HEK293 (cell line): Measurements from ENCODE around the gene MRTFA.

Experiments
- CTCF ChIA-PET: fragments of 350-600 bp; formaldehyde crosslinking; extraction: SDS; loops from one replicate; lab custom pipeline; 2021; ENCODE audit warnings: antibody characterized with exemption; lab: Yijun Ruan, JAX
- POLR2A ChIA-PET: fragments of 300-600 bp; formaldehyde crosslinking; extraction: SDS; loops from one replicate; lab custom pipeline; 2020; ENCODE audit warnings: antibody characterized with exemption, inconsistent platforms; lab: Yijun Ruan, JAX
- H3K27ac ChIP-seq: fragments of 200-500 bp; sonication (Bioruptor generic); 2 replicates; pipeline ENCODE4 v1.5.1; 2014; ENCODE audit warnings: low read depth, low read length, control low read depth, inconsistent platforms; ENCODE audit errors: extremely low read depth
- H3K36me3 ChIP-seq, 2 experiments: fragments of 200-500 bp in 1 of 2; sonication (Bioruptor generic) in 1 of 2; 1 replicate in 1 of 2; 2 replicates in 1 of 2; pipeline ENCODE4 v1.5.1; 2014 to 2017; ENCODE audit warnings: inconsistent platforms in 2 of 2, low read length in 2 of 2; ENCODE audit not compliant: control insufficient read depth in 2 of 2, insufficient read depth in 1 of 2
- H3K4me1 ChIP-seq: fragments of 200-500 bp; sonication (Bioruptor generic); 2 replicates; pipeline ENCODE4 v1.5.1; 2014; ENCODE audit warnings: mild to moderate bottlenecking, low read length, inconsistent platforms; ENCODE audit not compliant: control insufficient read depth, insufficient read depth
- H3K4me3 ChIP-seq: 2 replicates; pipeline ENCODE4 v1.5.1; 2011; ENCODE audit warnings: low read depth, mild to moderate bottlenecking, control low read depth, low read length, moderate library complexity
- H3K9me3 ChIP-seq: fragments of 200-500 bp; sonication (Bioruptor generic); 2 replicates; pipeline ENCODE4 v1.5.1; 2014; ENCODE audit warnings: low read depth, low read length, inconsistent platforms; ENCODE audit not compliant: control insufficient read depth, insufficient read depth
- BCL11A ChIP-seq: fragments of 450-650 bp; formaldehyde crosslinking; IDR thresholded peaks from 2 replicates; pipeline ENCODE4 v1.5.1; 2016; ENCODE audit warnings: low read depth, missing biosample characterization, missing genetic modification characterization
- HOXA7 ChIP-seq: sonication (generic); formaldehyde crosslinking; IDR thresholded peaks from 2 replicates; pipeline ENCODE4 v1.8.1; 2022; ENCODE audit warnings: missing genetic modification reagents, borderline replicate concordance
- KLF10 ChIP-seq: fragments of 450-650 bp; IDR thresholded peaks from 2 replicates; pipeline ENCODE4 v1.5.1; 2018; ENCODE audit warnings: missing biosample characterization, mild to moderate bottlenecking, missing genetic modification characterization
- KLF16 ChIP-seq: fragments of 450-650 bp; formaldehyde crosslinking; IDR thresholded peaks from 2 replicates; pipeline ENCODE4 v1.5.1; 2017; ENCODE audit warnings: missing biosample characterization, missing genetic modification characterization
- PRDM6 ChIP-seq: fragments of 450-650 bp; formaldehyde crosslinking; IDR thresholded peaks from 2 replicates; pipeline ENCODE4 v1.5.1; 2017; ENCODE audit warnings: missing biosample characterization, missing genetic modification characterization
- SCRT1 ChIP-seq: fragments of 450-650 bp; formaldehyde crosslinking; IDR thresholded peaks from 2 replicates; pipeline ENCODE4 v1.5.1; 2016; ENCODE audit warnings: missing biosample characterization, missing genetic modification characterization, borderline replicate concordance
- SETDB1 ChIP-seq: IDR thresholded peaks from one replicate; pipeline ENCODE4 v1.6.1; 2017; ENCODE audit warnings: mild to moderate bottlenecking, low read length, moderate library complexity, mixed read lengths; ENCODE audit not compliant: insufficient read length
- SP2 ChIP-seq: fragments of 450-650 bp; formaldehyde crosslinking; IDR thresholded peaks from 2 replicates; pipeline ENCODE4 v1.5.1; 2016; ENCODE audit warnings: missing biosample characterization, missing genetic modification characterization
- ZBTB11 ChIP-seq: fragments of 450-650 bp; formaldehyde crosslinking; conservative IDR thresholded peaks from 2 replicates; pipeline ENCODE4 v1.5.1; 2016; ENCODE audit warnings: low read depth, missing biosample characterization, missing genetic modification characterization
- ZEB2 ChIP-seq: fragments of 450-650 bp; formaldehyde crosslinking; IDR thresholded peaks from 2 replicates; pipeline ENCODE4 v1.5.1; 2016; ENCODE audit warnings: missing biosample characterization, missing genetic modification characterization
- ZFHX2 ChIP-seq: fragments of 450-650 bp; formaldehyde crosslinking; conservative IDR thresholded peaks from 2 replicates; pipeline ENCODE4 v1.5.1; 2016; ENCODE audit warnings: missing biosample characterization, missing genetic modification characterization
- ZFP37 ChIP-seq: fragments of 450-650 bp; formaldehyde crosslinking; IDR thresholded peaks from 2 replicates; pipeline ENCODE4 v1.5.1; 2016; ENCODE audit warnings: missing biosample characterization, missing genetic modification characterization
- ZNF10 ChIP-seq: fragments of 450-650 bp; formaldehyde crosslinking; IDR thresholded peaks from 2 replicates; pipeline ENCODE4 v1.5.1; 2017; ENCODE audit warnings: missing biosample characterization, missing genetic modification characterization
- ZNF148 ChIP-seq: fragments of 450-650 bp; formaldehyde crosslinking; IDR thresholded peaks from 2 replicates; pipeline ENCODE4 v1.5.0; 2017; ENCODE audit warnings: missing biosample characterization, missing genetic modification characterization, borderline replicate concordance
- ZNF155 ChIP-seq: fragments of 450-650 bp; formaldehyde crosslinking; IDR thresholded peaks from 2 replicates; pipeline ENCODE4 v1.5.1; 2016; ENCODE audit warnings: missing biosample characterization, missing genetic modification characterization
- ZNF157 ChIP-seq: fragments of 450-650 bp; formaldehyde crosslinking; IDR thresholded peaks from 2 replicates; pipeline ENCODE4 v1.5.1; 2016; ENCODE audit warnings: missing biosample characterization, missing genetic modification characterization
- ZNF175 ChIP-seq: fragments of 450-650 bp; formaldehyde crosslinking; IDR thresholded peaks from 2 replicates; pipeline ENCODE4 v1.5.1; 2016; ENCODE audit warnings: missing biosample characterization, missing genetic modification characterization
- ZNF184 ChIP-seq: fragments of 450-650 bp; IDR thresholded peaks from 2 replicates; pipeline ENCODE4 v1.5.1; 2018; ENCODE audit warnings: missing biosample characterization, mild to moderate bottlenecking, missing genetic modification characterization
- ZNF214 ChIP-seq: fragments of 450-650 bp; formaldehyde crosslinking; IDR thresholded peaks from 2 replicates; pipeline ENCODE4 v1.5.1; 2017; ENCODE audit warnings: missing biosample characterization, mild to moderate bottlenecking, missing genetic modification characterization, borderline replicate concordance
- ZNF302 ChIP-seq: fragments of 450-650 bp; formaldehyde crosslinking; IDR thresholded peaks from 2 replicates; pipeline ENCODE4 v1.5.1; 2016; ENCODE audit warnings: missing biosample characterization, missing genetic modification characterization, low read depth
- ZNF404 ChIP-seq: fragments of 450-650 bp; formaldehyde crosslinking; IDR thresholded peaks from 2 replicates; pipeline ENCODE4 v1.5.1; 2017; ENCODE audit warnings: missing biosample characterization, missing genetic modification characterization
- ZNF544 ChIP-seq: fragments of 450-650 bp; formaldehyde crosslinking; IDR thresholded peaks from 2 replicates; pipeline ENCODE4 v1.5.0; 2017; ENCODE audit warnings: missing biosample characterization, missing genetic modification characterization
- ZNF555 ChIP-seq: fragments of 450-650 bp; formaldehyde crosslinking; conservative IDR thresholded peaks from 2 replicates; pipeline ENCODE4 v1.5.1; 2017; ENCODE audit warnings: missing biosample characterization, mild to moderate bottlenecking, missing genetic modification characterization, inconsistent platforms
- ZNF571 ChIP-seq: fragments of 450-650 bp; formaldehyde crosslinking; IDR thresholded peaks from 2 replicates; pipeline ENCODE4 v1.5.0; 2017; ENCODE audit warnings: missing biosample characterization, missing genetic modification characterization
- ZNF596 ChIP-seq: fragments of 450-650 bp; IDR thresholded peaks from 2 replicates; pipeline ENCODE4 v1.5.0; 2018; ENCODE audit warnings: missing biosample characterization, mild to moderate bottlenecking, missing genetic modification characterization, moderate library complexity
- ZNF664 ChIP-seq: fragments of 450-650 bp; formaldehyde crosslinking; IDR thresholded peaks from 2 replicates; pipeline ENCODE4 v1.5.1; 2016; ENCODE audit warnings: missing biosample characterization, missing genetic modification characterization
- ZNF776 ChIP-seq: fragments of 450-650 bp; formaldehyde crosslinking; IDR thresholded peaks from 2 replicates; pipeline ENCODE4 v1.5.0; 2017; ENCODE audit warnings: missing biosample characterization, missing genetic modification characterization, borderline replicate concordance
- ZNF785 ChIP-seq: fragments of 450-650 bp; formaldehyde crosslinking; IDR thresholded peaks from 2 replicates; pipeline ENCODE4 v1.5.1; 2016; ENCODE audit warnings: missing biosample characterization, missing genetic modification characterization
- TF ChIP-seq, protein P1 (sequence below): fragments of 450-650 bp; formaldehyde crosslinking; IDR thresholded peaks from 2 replicates; pipeline ENCODE4 v1.5.1; 2017; ENCODE audit warnings: missing biosample characterization, missing genetic modification characterization
- TF ChIP-seq, protein P2 (sequence below): fragments of 450-650 bp; formaldehyde crosslinking; IDR thresholded peaks from 2 replicates; pipeline ENCODE4 v1.5.1; 2016; ENCODE audit warnings: missing biosample characterization, missing genetic modification characterization

Gene MRTFA

GRCh38 chr22:40400159-40400558, 236.4 kb downstream of the MRTFA start:
- CTCF ChIA-PET, result interaction anchor here (0.7 to 1.7 kb wide), 4 partner anchors 12 to 461 kb away, joined by 3 to 9 read pairs (median 4); no protein-coding TSS in a partner anchor

DNA sequence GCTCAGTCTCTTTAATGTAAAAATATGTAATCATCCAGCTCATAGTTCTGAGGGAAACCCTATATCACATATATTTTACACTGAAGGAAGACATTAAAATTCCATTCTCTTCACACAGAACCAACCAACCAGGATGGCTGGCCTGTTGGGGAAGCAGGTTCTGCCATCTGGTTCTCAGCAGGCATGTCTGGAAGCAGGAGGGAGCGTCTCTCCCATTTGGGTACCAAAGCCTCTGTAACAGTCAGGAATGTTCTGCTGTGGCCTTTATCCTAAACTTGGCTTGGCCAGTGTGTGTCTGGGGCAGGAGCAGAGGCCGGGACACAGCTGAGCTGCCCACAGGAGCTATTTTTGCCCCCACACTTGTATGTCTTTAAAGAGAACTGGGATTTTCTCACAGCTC, 236.9 kb downstream of the MRTFA start:
- POLR2A ChIA-PET, result interaction anchor here (1.2 kb wide), 1 partner anchor 22 kb away, joined by 3 read pairs; no protein-coding TSS in a partner anchor
- H3K27ac ChIP-seq, result no peak overlapping the region
- TF ChIP-seq ZFHX2, result no peak
- no peak for TF ChIP-seq HOXA7
- TF ChIP-seq ZNF10, result no peak
- no peak for TF ChIP-seq ZNF776 (tag by site-specific recombination)
- no peak for TF ChIP-seq ZNF148
- no peak for TF ChIP-seq ZNF157
- TF ChIP-seq KLF10 (tag by site-specific recombination), result no peak
- TF ChIP-seq BCL11A (tag by site-specific recombination), result no peak
- TF ChIP-seq, protein P1, sequence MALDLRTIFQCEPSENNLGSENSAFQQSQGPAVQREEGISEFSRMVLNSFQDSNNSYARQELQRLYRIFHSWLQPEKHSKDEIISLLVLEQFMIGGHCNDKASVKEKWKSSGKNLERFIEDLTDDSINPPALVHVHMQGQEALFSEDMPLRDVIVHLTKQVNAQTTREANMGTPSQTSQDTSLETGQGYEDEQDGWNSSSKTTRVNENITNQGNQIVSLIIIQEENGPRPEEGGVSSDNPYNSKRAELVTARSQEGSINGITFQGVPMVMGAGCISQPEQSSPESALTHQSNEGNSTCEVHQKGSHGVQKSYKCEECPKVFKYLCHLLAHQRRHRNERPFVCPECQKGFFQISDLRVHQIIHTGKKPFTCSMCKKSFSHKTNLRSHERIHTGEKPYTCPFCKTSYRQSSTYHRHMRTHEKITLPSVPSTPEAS, result no peak
- TF ChIP-seq ZFP37, result no peak
- no peak for TF ChIP-seq ZNF404 (tag by site-specific recombination)
- TF ChIP-seq PRDM6 (tag by site-specific recombination), result no peak
- no peak for TF ChIP-seq ZNF544 (tag by site-specific recombination)
- TF ChIP-seq ZNF555, result no peak
- TF ChIP-seq ZBTB11 (tag by site-specific recombination), result no peak
- no peak for TF ChIP-seq KLF16 (tag by site-specific recombination)
- no peak for TF ChIP-seq SCRT1 (tag by site-specific recombination)
- no peak for TF ChIP-seq ZNF214 (tag by site-specific recombination)
- TF ChIP-seq ZNF175 (tag by site-specific recombination), result no peak

More at GRCh38 chr22:40400159-40400558, 236.4 kb downstream of the MRTFA start:
- Histone ChIP-seq H3K4me3 (no peak overlapping the region), H3K4me1 (peaks cover 5% of the 10 kb centered on the region), H3K9me3 (no peaks in the 10 kb centered on the region), H3K27ac (no peak overlapping the region), H3K36me3 (peaks cover 33 to 61% of the 10 kb centered on the region in 2 experiments)
- POLR2A ChIA-PET, result no interaction called here
- no peak for TF ChIP-seq ZNF571 (tag by site-specific recombination)
- no peak for TF ChIP-seq ZNF302 (tag by site-specific recombination)
- no peak for TF ChIP-seq SP2
- TF ChIP-seq ZNF155 (tag by site-specific recombination), result no peak
- no peak for TF ChIP-seq SETDB1
- no peak for TF ChIP-seq ZNF785 (tag by site-specific recombination)
- no peak for TF ChIP-seq ZNF184
- no peak for TF ChIP-seq ZEB2 (tag by site-specific recombination)
- no peak for TF ChIP-seq ZNF596 (tag by site-specific recombination)
- TF ChIP-seq, protein P2, sequence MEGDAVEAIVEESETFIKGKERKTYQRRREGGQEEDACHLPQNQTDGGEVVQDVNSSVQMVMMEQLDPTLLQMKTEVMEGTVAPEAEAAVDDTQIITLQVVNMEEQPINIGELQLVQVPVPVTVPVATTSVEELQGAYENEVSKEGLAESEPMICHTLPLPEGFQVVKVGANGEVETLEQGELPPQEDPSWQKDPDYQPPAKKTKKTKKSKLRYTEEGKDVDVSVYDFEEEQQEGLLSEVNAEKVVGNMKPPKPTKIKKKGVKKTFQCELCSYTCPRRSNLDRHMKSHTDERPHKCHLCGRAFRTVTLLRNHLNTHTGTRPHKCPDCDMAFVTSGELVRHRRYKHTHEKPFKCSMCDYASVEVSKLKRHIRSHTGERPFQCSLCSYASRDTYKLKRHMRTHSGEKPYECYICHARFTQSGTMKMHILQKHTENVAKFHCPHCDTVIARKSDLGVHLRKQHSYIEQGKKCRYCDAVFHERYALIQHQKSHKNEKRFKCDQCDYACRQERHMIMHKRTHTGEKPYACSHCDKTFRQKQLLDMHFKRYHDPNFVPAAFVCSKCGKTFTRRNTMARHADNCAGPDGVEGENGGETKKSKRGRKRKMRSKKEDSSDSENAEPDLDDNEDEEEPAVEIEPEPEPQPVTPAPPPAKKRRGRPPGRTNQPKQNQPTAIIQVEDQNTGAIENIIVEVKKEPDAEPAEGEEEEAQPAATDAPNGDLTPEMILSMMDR (tag by site-specific recombination), result no peak
- TF ChIP-seq ZNF664 (tag by site-specific recombination), result no peak

More for the DNA sequence above, 236.9 kb downstream of the MRTFA start:
- Histone ChIP-seq H3K9me3 (no peaks in the 10 kb centered on the region), H3K4me3 (no peak overlapping the region), H3K36me3 (peaks cover 33 to 56% of the 10 kb centered on the region in 2 experiments), H3K4me1 (peaks cover 5% of the 10 kb centered on the region)
- CTCF ChIA-PET, result interaction anchor here (0.5 to 1.7 kb wide), 13 partner anchors 8 to 501 kb away, joined by 3 to 9 read pairs (median 3); no protein-coding TSS in a partner anchor
